ENCODE data around the gene DNAH7.

Gene DNAH7

DNA sequence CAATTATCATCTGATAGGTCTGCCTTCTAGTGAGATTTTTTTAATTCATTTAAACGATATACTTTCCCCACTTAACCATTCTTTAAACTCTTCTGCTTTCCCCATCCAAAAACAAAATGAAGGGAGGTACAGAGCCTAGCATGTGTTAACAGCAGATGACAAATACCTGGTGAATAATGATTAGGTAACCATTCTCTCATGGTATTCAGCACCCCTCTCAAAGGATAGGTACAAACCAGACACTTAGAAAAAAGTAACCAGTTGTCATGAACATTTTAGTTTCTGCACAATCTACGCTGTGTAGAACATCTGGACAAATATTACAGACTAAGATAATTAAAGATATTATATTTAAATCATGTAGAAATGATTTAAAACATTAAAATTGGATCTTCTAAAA, 56.3 kb downstream of the DNAH7 start:
- TF ChIP-seq, protein P1, sequence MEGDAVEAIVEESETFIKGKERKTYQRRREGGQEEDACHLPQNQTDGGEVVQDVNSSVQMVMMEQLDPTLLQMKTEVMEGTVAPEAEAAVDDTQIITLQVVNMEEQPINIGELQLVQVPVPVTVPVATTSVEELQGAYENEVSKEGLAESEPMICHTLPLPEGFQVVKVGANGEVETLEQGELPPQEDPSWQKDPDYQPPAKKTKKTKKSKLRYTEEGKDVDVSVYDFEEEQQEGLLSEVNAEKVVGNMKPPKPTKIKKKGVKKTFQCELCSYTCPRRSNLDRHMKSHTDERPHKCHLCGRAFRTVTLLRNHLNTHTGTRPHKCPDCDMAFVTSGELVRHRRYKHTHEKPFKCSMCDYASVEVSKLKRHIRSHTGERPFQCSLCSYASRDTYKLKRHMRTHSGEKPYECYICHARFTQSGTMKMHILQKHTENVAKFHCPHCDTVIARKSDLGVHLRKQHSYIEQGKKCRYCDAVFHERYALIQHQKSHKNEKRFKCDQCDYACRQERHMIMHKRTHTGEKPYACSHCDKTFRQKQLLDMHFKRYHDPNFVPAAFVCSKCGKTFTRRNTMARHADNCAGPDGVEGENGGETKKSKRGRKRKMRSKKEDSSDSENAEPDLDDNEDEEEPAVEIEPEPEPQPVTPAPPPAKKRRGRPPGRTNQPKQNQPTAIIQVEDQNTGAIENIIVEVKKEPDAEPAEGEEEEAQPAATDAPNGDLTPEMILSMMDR (IDR thresholded peaks at IDR 0.05; ENCODE audit: low read depth, low read length), result no peak

DNA sequence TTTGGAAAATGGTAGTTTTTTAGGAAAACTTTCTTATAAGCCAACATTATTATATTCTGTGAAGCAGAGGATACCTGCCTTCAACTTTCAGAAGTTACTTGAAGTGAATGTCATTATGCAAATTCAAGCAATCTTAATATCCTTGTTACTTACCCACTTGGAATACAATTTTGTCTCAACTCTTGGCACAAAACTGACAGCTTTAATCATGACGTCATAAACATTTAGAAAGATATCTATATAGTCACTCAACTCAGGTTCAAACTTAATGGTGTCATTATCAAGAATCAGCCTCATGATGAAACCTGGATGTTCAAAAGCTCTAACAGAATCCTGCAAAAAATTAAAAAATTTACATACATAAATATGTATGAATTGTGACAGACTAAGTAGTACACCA, 68.1 kb downstream of the DNAH7 start:
- no peak overlapping the region for H3K4me3 ChIP-seq (ENCODE audit: low read depth, low read length)
- TF ChIP-seq, protein P1 (IDR thresholded peaks at IDR 0.05; ENCODE audit: low read depth, low read length), result no peak

More for the DNA sequence above, 56.3 kb downstream of the DNAH7 start:
- H3K4me3 ChIP-seq (ENCODE audit: low read depth, low read length), result no peak overlapping the region

DNA sequence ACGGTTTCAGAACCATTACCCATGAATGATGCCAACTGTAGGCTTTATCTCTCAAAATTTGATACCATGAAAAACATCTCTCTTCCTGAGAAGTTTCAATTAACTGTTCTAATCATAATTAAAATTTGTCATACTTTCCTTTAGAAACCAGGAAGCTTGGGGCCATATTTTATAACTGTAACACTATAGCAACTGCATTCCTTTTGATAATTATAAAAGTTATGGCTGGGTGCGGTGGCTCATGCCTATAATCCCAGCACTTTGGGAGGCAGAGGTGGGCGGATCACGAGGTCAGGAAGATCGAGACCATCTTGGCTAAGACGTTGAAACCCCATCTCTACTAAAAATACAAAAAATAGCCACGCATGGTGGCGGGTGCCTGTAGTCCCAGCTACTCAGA, 70.6 kb downstream of the DNAH7 start:
- TF ChIP-seq, protein P1 (IDR thresholded peaks at IDR 0.05; ENCODE audit: low read depth, low read length), result no peak
- H3K4me3 ChIP-seq (ENCODE audit: low read depth, low read length), result no peak overlapping the region

DNA sequence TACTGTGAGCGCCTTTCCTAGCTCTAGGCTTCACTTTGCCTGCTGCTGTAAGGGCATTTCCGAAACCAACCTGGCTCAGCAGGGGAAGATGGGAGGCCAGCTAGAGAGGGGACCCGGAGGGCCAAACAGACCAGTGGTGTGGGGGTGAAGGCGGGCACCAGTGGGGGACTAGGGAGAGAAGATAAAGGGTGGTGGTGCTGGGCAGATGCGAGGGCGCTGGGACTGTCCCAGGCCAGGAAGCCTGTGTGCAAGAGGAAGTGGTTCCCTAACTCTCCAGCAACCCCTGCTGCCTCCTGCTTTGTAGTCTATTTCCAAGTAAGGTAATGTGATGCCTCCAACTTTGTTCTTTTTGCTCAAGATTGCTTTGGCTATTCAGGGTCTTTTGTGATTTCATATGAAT, 73.1 kb downstream of the DNAH7 start:
- no peak overlapping the region for H3K4me3 ChIP-seq (ENCODE audit: low read depth, low read length)
- TF ChIP-seq, protein P1 (IDR thresholded peaks at IDR 0.05; ENCODE audit: low read depth, low read length), result no peak

DNA sequence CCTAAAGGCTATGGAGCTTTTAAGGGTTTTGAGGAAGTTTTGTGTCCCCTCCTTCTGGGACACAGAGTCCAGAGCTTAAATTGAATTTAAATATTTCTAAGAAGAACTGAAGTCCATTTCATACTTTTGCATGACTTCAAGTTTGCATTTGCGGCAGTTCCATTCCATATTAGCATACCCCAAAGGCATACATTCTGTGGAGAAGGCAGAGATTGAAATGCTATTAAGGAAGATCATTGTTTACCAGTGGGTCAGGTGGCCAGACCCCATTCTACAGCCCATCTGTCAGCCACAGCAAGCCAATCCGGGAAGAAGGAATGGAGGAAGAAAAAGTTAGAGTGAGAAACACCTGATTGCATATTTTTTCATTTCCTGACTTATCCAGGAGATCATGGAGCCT, 75.0 kb downstream of the DNAH7 start:
- TF ChIP-seq, protein P1 (IDR thresholded peaks at IDR 0.05; ENCODE audit: low read depth, low read length), result no peak
- H3K4me3 ChIP-seq (ENCODE audit: low read depth, low read length), result no peak overlapping the region

DNA sequence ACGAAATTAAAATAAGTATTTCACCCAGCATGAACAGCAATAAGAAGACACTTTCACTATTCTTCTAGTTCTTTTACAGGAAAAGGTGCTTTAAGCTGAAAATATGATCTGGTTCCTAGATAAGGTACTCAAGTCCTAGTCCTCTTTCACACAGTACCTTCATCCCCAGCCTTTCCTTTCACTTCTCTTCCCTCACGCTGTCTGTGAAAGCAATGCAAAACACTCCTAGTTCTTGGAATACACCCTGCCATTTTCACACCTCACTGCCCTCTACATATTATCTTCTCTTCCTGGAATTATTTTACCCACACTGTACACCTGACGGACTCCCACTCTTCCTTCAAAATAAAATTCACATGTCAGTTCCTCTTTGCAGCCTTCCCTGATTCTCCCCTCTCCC, 82.9 kb downstream of the DNAH7 start:
- TF ChIP-seq, protein P1 (IDR thresholded peaks at IDR 0.05; ENCODE audit: low read depth, low read length), result no peak
- no peak overlapping the region for H3K4me3 ChIP-seq (ENCODE audit: low read depth, low read length)

DNA sequence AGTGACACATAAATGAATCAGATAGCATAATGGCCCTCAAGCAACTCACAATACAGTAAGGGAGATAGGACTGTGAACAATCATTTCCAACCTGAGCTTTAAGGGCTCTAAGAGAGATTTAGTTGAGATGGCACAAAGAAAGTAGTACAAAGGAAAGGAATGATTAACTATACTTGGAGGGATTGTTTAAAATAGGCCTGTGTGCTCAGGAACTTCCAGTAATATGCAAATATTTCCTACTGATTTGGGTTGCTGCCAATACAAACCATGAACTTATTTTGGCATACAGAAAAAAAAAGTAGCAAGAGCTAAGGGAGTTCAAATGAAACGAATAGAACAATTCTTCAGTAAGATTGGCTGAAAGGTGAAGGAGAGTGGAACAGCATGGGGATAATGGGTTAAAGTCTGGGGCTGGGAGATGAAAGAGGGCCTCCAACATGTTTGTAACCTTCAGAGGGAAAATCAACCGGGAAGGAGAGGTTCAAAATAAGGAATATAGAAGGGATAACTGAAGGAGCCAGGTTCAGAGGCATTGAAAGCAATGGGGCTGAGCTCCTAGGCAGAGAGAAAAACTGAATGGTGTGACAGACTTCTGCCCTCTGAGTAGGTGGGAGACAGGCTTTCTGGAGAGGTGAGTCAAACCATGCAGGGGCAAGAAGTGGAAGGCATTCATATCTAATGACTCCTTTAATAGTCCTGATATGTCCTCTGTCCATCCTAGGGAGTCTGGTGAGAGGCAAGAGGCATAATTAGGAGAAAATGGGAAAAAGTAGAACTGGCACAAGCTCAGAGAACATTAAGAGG, 83.5 kb downstream of the DNAH7 start:
- no peak overlapping the region for H3K4me3 ChIP-seq (ENCODE audit: low read depth, low read length)
- TF ChIP-seq, protein P1 (IDR thresholded peaks at IDR 0.05; ENCODE audit: low read depth, low read length), result no peak
